Psoas muscle (tissue), 8 donors: Measurements from ENCODE around the gene ARHGAP8. TPM values are rescaled to one million over a fixed set of nuclear protein-coding genes. Genes with fewer than 3 reads are reported as not detected.

Experiments used
- ATAC-seq, 4 donors: fragments of 200-7000 bp; cut with Tn5 transposase; one replicate each; pipeline ENCODE4 v1.9.1; 2020; ENCODE audit warnings: moderate library complexity in 3 of 4, mild to moderate bottlenecking in 2 of 4
- DNase-seq, 2 donors: peaks; one replicate each; pipeline ENCODE4 v3.0.0-alpha.2; 2020
- H3K27ac ChIP-seq: fragments of 200-600 bp; one replicate; pipeline ENCODE4 v1.8.0; 2022
- H3K27me3 ChIP-seq, 3 donors: fragments of 200-600 bp in 1 of 3; one replicate each; pipeline versions ENCODE4 v1.6.1 to v1.8.0; 2013 to 2022; ENCODE audit warnings: low read length in 2 of 3, mild to moderate bottlenecking in 2 of 3, moderate library complexity in 1 of 3; ENCODE audit not compliant: insufficient read depth in 3 of 3
- H3K36me3 ChIP-seq, 2 donors: fragments of 200-600 bp in 1 of 2; one replicate each; pipeline versions ENCODE4 v1.6.1 to v1.8.0; 2013 to 2022; ENCODE audit warnings: low read depth in 1 of 2, mild to moderate bottlenecking in 1 of 2, moderate library complexity in 1 of 2; ENCODE audit not compliant: insufficient read depth in 1 of 2
- H3K4me1 ChIP-seq: fragments of 200-600 bp; one replicate; pipeline ENCODE4 v1.8.0; 2022
- H3K4me3 ChIP-seq: fragments of 200-600 bp; one replicate; pipeline ENCODE4 v1.8.0; 2022; ENCODE audit warnings: mild to moderate bottlenecking
- H3K9me3 ChIP-seq: fragments of 200-600 bp; one replicate; pipeline ENCODE4 v1.8.0; 2022
- WGBS, 3 donors: extraction: QIAGEN DNeasy Blood & Tissue Kit; methylation state at CpG; one replicate each; pipeline versions ENCODE4 v1.1.6 to v1.1.7; 2013; 5-methylcytosine and 5-hydroxymethylcytosine counted together
- intact Hi-C, 2 donors: fragments of 100-400 bp; cut with DNase I; formaldehyde crosslinking; loops; one replicate each; pipeline versions ENCODE4 v1.11.0 to v1.14.2; 2022
- polyA plus RNA-seq, 3 donors: library from polyadenylated mRNA; stranded (reverse); fragments of 200-250 nt; gene quantifications; one replicate each; pipeline ENCODE4 v1.2.3, GENCODE V29; 2013
- total RNA-seq, 4 donors: library from RNA; stranded (reverse); fragmentation: NEBNext Ultra II Directional in 2 of 4; extraction: Animal tissue kit (Norgen Biotek cat#: 25700) in 2 of 4; gene quantifications; one replicate each; pipeline versions ENCODE4 v1.2.1 to v1.2.4, GENCODE V29; 2021 to 2023
- TF ChIP-seq, protein P1 (sequence below): fragments of 200-600 bp; IDR thresholded peaks from one replicate; pipeline ENCODE4 v1.8.0; 2022; ENCODE audit warnings: antibody characterized with exemption
- donor health status: healthy with polysubstance abuse.
- donor health status: DM: no; HTN: no; CAD: no; lungs with moderate emphysema.
- donor health status: Bipolar disorder and iron deficiency.
- donor health status: healthy.
- donor health status: DM: yes; HTN: yes; CAD: no.
- donor health status: DM: no; HTN: no; CAD: no.
- donor health status: DM: no; HTN: no; CAD: no.
- donor health status: DM: yes; HTN: yes; CAD: no.

ARHGAP8 gene
- total and polyA plus RNA-seq, 7 donors = 0.14 TPM; not detected in 6

DNA sequence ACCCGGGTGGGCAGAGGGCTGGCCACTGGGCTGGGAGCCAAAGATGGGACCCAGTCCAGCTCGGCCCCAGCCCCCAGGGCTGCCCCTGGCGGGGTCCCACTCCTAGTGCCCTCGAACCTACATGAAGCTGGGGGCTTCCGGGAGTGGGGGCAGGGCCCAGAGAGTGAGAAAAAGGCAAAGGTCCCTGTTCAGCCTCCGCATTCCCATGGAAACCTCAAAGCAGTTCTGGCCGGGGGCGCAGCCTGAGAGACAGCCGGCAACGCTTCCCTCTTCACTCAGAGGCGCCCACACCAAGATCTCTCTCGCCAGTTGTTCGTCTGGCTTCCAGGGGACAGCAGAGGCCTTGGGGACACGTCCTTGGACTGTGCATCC, 22.4 kb upstream of the ARHGAP8 start:
- peaks cover 0 to 23% (median 1%) of the 10 kb centered on the region in 3 donors for H3K27me3 ChIP-seq
- H3K27ac ChIP-seq = peak overlapping the region; percentile 41
- peaks cover 6% of the 10 kb centered on the region for H3K4me1 ChIP-seq
- no peaks in the 10 kb centered on the region for H3K36me3 ChIP-seq
- TF ChIP-seq, protein P1, sequence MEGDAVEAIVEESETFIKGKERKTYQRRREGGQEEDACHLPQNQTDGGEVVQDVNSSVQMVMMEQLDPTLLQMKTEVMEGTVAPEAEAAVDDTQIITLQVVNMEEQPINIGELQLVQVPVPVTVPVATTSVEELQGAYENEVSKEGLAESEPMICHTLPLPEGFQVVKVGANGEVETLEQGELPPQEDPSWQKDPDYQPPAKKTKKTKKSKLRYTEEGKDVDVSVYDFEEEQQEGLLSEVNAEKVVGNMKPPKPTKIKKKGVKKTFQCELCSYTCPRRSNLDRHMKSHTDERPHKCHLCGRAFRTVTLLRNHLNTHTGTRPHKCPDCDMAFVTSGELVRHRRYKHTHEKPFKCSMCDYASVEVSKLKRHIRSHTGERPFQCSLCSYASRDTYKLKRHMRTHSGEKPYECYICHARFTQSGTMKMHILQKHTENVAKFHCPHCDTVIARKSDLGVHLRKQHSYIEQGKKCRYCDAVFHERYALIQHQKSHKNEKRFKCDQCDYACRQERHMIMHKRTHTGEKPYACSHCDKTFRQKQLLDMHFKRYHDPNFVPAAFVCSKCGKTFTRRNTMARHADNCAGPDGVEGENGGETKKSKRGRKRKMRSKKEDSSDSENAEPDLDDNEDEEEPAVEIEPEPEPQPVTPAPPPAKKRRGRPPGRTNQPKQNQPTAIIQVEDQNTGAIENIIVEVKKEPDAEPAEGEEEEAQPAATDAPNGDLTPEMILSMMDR = no peak
- DNase-seq (peak in 1 of 2 donors; percentile 51), ATAC-seq (peak in 1 of 4 donors; percentile 16)
- WGBS, 3 donors = 20 to 25% (median 24%) methylated on average over 13 to 14 of the region's 14 CpGs
- intact Hi-C loops = no loop called here
- no peaks in the 10 kb centered on the region for H3K9me3 ChIP-seq
- no peak overlapping the region for H3K4me3 ChIP-seq

DNA sequence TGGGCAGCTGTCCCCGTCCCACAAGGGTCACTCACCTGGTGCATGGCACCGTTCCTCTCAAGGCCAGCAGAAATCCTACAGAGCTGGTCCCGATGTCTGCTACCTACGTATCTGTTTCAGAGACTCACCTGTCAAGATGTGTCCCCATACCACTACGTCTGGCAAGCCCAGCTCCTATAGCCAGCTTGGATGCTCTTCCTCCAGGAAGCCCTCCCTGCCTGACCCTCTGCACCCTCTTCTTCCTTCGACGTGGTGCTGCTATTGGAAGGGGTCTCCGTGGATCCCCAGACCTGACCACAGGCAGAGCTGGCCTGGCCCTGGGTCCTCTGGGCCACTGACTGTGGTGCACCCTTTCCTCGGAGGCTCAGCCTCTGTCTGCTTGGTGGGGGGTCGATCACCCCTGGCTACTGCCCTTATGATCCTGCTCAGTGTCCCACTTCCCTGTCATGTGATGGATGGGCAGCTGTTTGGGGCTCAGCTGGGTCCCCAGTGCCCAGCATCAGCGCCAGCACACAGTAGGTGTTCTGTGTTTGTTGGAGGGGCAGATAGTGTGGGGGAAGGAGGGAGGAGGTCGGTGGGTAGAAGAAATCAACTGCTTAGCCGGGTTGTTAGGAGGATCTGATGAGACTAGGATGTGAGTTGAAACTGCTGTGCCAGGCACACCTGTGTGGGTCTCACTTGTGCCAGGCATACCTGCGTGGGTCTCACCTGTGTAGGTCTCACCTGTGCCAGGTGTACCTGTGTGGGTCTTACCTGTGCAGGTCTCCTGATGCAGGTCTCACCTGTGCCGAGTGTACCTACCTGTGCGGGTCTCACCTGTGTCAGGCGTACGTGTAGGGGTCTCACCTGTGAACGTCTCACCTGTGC, 21.7 kb upstream of the ARHGAP8 start:
- no peak overlapping the region for H3K27ac ChIP-seq
- ATAC-seq (no peak), DNase-seq (peak in 1 of 2 donors; percentile 37)
- TF ChIP-seq, protein P1 = no peak
- H3K36me3 ChIP-seq = no peaks in the 10 kb centered on the region
- 71 to 81% (median 79%) methylated on average over 19 of the region's 19 CpGs for WGBS, 3 donors
- peaks cover 0 to 23% (median 1%) of the 10 kb centered on the region in 3 donors for H3K27me3 ChIP-seq
- no peak overlapping the region for H3K4me3 ChIP-seq
- H3K9me3 ChIP-seq = no peaks in the 10 kb centered on the region
- intact Hi-C loops = no loop called here
- H3K4me1 ChIP-seq = peaks cover 6% of the 10 kb centered on the region

DNA sequence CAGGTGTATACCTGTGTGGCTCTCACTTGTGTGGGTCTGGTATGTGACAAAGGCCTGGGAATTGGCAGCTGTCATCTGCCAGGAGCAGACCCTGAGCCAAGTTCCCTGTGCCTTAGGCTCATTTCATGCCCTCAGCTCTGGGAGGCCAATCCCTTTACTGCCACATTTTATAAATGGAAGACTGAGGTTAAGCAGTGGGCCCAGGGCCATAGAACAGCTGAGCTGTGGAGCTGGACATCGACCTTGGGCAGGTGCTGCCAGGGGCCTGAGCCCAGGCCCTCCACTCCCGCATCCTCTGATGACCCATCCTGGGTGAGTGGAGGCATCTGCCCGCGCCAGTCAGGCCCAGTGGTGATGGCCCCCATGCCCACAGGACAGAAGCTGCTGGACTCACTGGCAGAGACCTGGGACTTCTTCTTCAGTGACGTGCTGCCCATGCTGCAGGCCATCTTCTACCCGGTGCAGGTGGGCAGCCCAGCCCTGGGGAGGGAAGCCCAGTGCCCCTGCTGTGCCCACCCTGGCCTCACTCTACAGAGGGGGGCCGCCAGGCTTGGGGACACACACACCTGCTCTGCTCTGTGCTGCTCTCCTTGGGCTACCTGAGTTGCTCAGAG, 20.9 kb upstream of the ARHGAP8 start:
- Histone ChIP-seq H3K9me3 (no peaks in the 10 kb centered on the region), H3K27me3 (peaks cover 0 to 28% (median 1%) of the 10 kb centered on the region in 3 donors), H3K27ac (no peak overlapping the region), H3K36me3 (no peaks in the 10 kb centered on the region), H3K4me3 (no peak overlapping the region), H3K4me1 (peaks cover 6% of the 10 kb centered on the region)
- ATAC-seq = no peak
- 53 to 61% (median 58%) methylated on average over 7 of the region's 7 CpGs for WGBS, 3 donors
- no peak for DNase-seq
- intact Hi-C loops = no loop called here
- TF ChIP-seq, protein P1 = no peak

DNA sequence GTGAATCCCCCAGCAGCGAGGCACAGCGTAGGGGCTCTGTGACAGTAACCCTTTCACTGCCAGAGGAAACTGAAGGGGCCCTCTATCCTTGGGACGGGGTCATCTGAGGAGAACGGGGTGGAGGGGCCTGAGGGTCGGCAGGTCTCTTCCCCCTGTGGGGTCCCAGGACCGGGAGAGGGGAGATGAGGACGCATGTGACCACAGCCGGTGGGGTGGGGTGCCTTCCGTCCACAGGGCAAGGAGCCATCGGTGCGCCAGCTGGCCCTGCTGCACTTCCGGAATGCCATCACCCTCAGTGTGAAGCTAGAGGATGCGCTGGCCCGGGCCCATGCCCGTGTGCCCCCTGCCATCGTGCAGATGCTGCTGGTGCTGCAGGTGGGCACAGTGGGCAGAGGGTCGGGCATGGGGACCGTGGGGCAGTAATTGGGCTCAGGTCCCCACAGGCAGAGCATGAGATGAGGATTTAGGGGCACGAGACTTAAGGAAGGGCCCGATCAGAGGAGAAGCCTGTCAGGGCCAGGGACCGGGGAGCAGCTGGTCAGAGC, 20.3 kb upstream of the ARHGAP8 start:
- ATAC-seq = no peak
- H3K4me3 ChIP-seq = no peak overlapping the region
- TF ChIP-seq, protein P1 = no peak
- H3K4me1 ChIP-seq = peaks cover 6% of the 10 kb centered on the region
- H3K27me3 ChIP-seq = peaks cover 0 to 34% (median 1%) of the 10 kb centered on the region in 3 donors
- no peak for DNase-seq
- 55 to 59% (median 58%) methylated on average over 20 to 21 of the region's 21 CpGs for WGBS, 3 donors
- no peaks in the 10 kb centered on the region for H3K36me3 ChIP-seq
- H3K27ac ChIP-seq = no peak overlapping the region
- intact Hi-C loops = no loop called here
- no peaks in the 10 kb centered on the region for H3K9me3 ChIP-seq
